GM10266 (cell line): Measurements from ENCODE around the gene TAPT1.

Experiments used
- DNase-seq: peaks from one replicate; pipeline ENCODE4 v3.0.0; 2012; ENCODE audit errors: extremely low spot score
- CTCF ChIP-seq: IDR thresholded peaks from 2 replicates; pipeline ENCODE4 v1.5.1; 2012; ENCODE audit warnings: mild to moderate bottlenecking, low read depth; ENCODE audit not compliant: control insufficient read depth, insufficient read depth; ENCODE audit errors: missing control alignments

Gene TAPT1

GRCh38 chr4:16236402-16237023 is 10.2 kb upstream of the TAPT1 start:
- DNase-seq: no peak
- TF ChIP-seq CTCF: no peak

- DNase-seq: no peak
Measured at GRCh38 chr4:16235209-16235608, 8.9 kb upstream of the TAPT1 start.

GRCh38 chr4:16233569-16234177 is 7.4 kb upstream of the TAPT1 start:
- DNase-seq: no peak
- TF ChIP-seq CTCF: no peak

More at GRCh38 chr4:16235209-16235608, 8.9 kb upstream of the TAPT1 start:
- TF ChIP-seq CTCF: no peak

- TF ChIP-seq CTCF: no peak
- DNase-seq: no peak
Measured at GRCh38 chr4:16231570-16232245, 5.4 kb upstream of the TAPT1 start.

GRCh38 chr4:16230308-16230707 is 4.0 kb upstream of the TAPT1 start:
- no peak for TF ChIP-seq CTCF
- no peak for DNase-seq

GRCh38 chr4:16229604-16230003 is 3.3 kb upstream of the TAPT1 start:
- no peak for TF ChIP-seq CTCF
- DNase-seq: no peak

- no peak for DNase-seq
- no peak for TF ChIP-seq CTCF
Measured at GRCh38 chr4:16227462-16227868, 1.2 kb upstream of the TAPT1 start.
